HG02970 (cell line): ENCODE results near the gene RAMAC.
"Not testable (repeated sequence)": the region's sequence is repeated elsewhere in the genome, so short reads cannot be mapped to it uniquely, and the experiment has no call there.

Experiments
- ATAC-seq: cut with Tn5 transposase; IDR thresholded peaks from one replicate; pipeline ENCODE4 v1.9.1; 2021; ENCODE audit warnings: mild to moderate bottlenecking, moderate library complexity, moderate number of reproducible peaks; ENCODE audit not compliant: unreplicated experiment, low FRiP score

The RAMAC gene

GRCh38 chr15:82985688-82986441 lies at the start of gene RAMAC:
TSS of gene RAMAC (plus strand) at chr15:82986210. CDS start at chr15:82989019, 2,809 bp downstream.
- ATAC-seq: peak; percentile 88

GRCh38 chr15:82936966-82937711 lies 48.9 kb upstream of the RAMAC start:
- no peak for ATAC-seq

- no peak for ATAC-seq
Measured at GRCh38 chr15:82937712-82938058, 48.3 kb upstream of the RAMAC start.

- ATAC-seq: not testable (repeated sequence)
Measured at GRCh38 chr15:82939678-82940077, 46.3 kb upstream of the RAMAC start.

GRCh38 chr15:82942691-82943090 lies 43.3 kb upstream of the RAMAC start:
- no peak for ATAC-seq

- ATAC-seq: no peak
Measured at GRCh38 chr15:82943176-82943575, 42.8 kb upstream of the RAMAC start.

GRCh38 chr15:82944056-82944455 lies 42.0 kb upstream of the RAMAC start:
- ATAC-seq: no peak

- no peak for ATAC-seq
Measured at GRCh38 chr15:82944821-82945220, 41.2 kb upstream of the RAMAC start.

- ATAC-seq: no peak
Measured at GRCh38 chr15:82945326-82945725, 40.7 kb upstream of the RAMAC start.

GRCh38 chr15:82946155-82946701 lies 39.8 kb upstream of the RAMAC start:
- ATAC-seq: no peak

- ATAC-seq: no peak
Measured at GRCh38 chr15:82950295-82950694, 35.7 kb upstream of the RAMAC start.

- no peak for ATAC-seq
Measured at GRCh38 chr15:82950746-82951370, 35.2 kb upstream of the RAMAC start.

- ATAC-seq: no peak
Measured at GRCh38 chr15:82951472-82952157, 34.4 kb upstream of the RAMAC start.

- ATAC-seq: no peak
Measured at GRCh38 chr15:82952158-82953081, 33.6 kb upstream of the RAMAC start, which contains the start of gene HOMER2. TSS of gene HOMER2 (minus strand) at chr15:82952720. CDS start at chr15:82952535, 185 bp downstream.

GRCh38 chr15:82958638-82959037 lies 27.4 kb upstream of the RAMAC start:
- no peak for ATAC-seq

GRCh38 chr15:82959423-82959822 lies 26.6 kb upstream of the RAMAC start:
- ATAC-seq: no peak

- no peak for ATAC-seq
Measured at GRCh38 chr15:82960766-82961165, 25.2 kb upstream of the RAMAC start.

GRCh38 chr15:82963471-82964341 lies 22.3 kb upstream of the RAMAC start:
- ATAC-seq: no peak
